ENCODE measurements around the gene UXT. TPM values are rescaled to one million over a fixed set of nuclear protein-coding genes. Genes with fewer than 3 reads are reported as not detected.

UXT gene
- total and polyA plus RNA-seq, 2 of the 4 experiments (the other 2 are of a cell fraction), result 106 to 164 TPM

GRCh38 chrX:47683829-47684205 is 24.8 kb upstream of the UXT start:
- H2AK9ac ChIP-seq (replicated peaks; ENCODE audit: low read depth, low read length, poor library complexity), result no peak overlapping the region
- POLR2A ChIA-PET (ENCODE audit: unreplicated experiment), result no interaction called here
- H2BK20ac ChIP-seq (ENCODE audit: low read depth, low read length), result no peak overlapping the region
- no peaks in the 10 kb centered on the region for H4K20me1 ChIP-seq (ENCODE audit: insufficient read depth, low read length)
- H3K27me3 ChIP-seq (ENCODE audit: control insufficient read depth, insufficient read depth, low read length), result peaks cover 10% of the 10 kb centered on the region
- no peak for TF ChIP-seq CHD1 (IDR thresholded peaks at IDR 0.05; ENCODE audit: low read depth, low read length)
- TF ChIP-seq RFX5 (IDR thresholded peaks at IDR 0.05; ENCODE audit: low read depth, low read length), result no peak
- no peak for TF ChIP-seq POLR2A (IDR thresholded peaks at IDR 0.05; ENCODE audit: low read depth, low read length)
- no peak for TF ChIP-seq RAD21 (IDR thresholded peaks at IDR 0.05; ENCODE audit: low read length)
- no peak for TF ChIP-seq CTCF (conservative IDR thresholded peaks at IDR 0.05; ENCODE audit: low read depth, low read length)
- no peak for TF ChIP-seq MAZ (IDR thresholded peaks at IDR 0.05; ENCODE audit: borderline replicate concordance, low read depth, low read length)
- TF ChIP-seq NFE2L2 (IDR thresholded peaks at IDR 0.05; ENCODE audit: low read depth, low read length), result no peak
- TF ChIP-seq BHLHE40 (IDR thresholded peaks at IDR 0.05; ENCODE audit: low read depth, low read length), result no peak
- no peak for TF ChIP-seq ELK1 (IDR thresholded peaks at IDR 0.05; ENCODE audit: borderline replicate concordance, low read depth, low read length)
- no peak for TF ChIP-seq MAFK (IDR thresholded peaks at IDR 0.05; ENCODE audit: low read depth, low read length)
- no peak for TF ChIP-seq CEBPB (IDR thresholded peaks at IDR 0.05; ENCODE audit: low read depth, low read length)
- no peak for TF ChIP-seq MXI1 (IDR thresholded peaks at IDR 0.05; ENCODE audit: borderline replicate concordance, low read depth, low read length)
- H3K4me1 ChIP-seq (ENCODE audit: control insufficient read depth, insufficient read depth, low read length), result no peaks in the 10 kb centered on the region
- no peak overlapping the region for H3K14ac ChIP-seq (replicated peaks; ENCODE audit: low read depth, low read length)
- no peak overlapping the region for H2BK5ac ChIP-seq (ENCODE audit: low read depth, low read length, poor library complexity, severe bottlenecking)
- CTCF ChIA-PET, result no interaction called here
- no peak overlapping the region for H3K18ac ChIP-seq (ENCODE audit: low read depth, low read length)
- no peak overlapping the region for H3K27ac ChIP-seq (ENCODE audit: insufficient read depth, low read length)
- no peaks in the 10 kb centered on the region for H3K36me3 ChIP-seq (ENCODE audit: control insufficient read depth, insufficient read depth, low read length)
- no peak overlapping the region for H3K4me3 ChIP-seq (ENCODE audit: insufficient read depth, low read depth, low read length)
- no peak overlapping the region for H2BK15ac ChIP-seq (ENCODE audit: low read depth, low read length)
- no CpG with 5 or more reads among the region's 3 CpGs for WGBS, 2 experiments (ENCODE audit: extremely low coverage in 2 of 2, insufficient read length in 1 of 2)
- H2BK120ac ChIP-seq (ENCODE audit: low read depth, low read length), result no peak overlapping the region
- H2AK5ac ChIP-seq (ENCODE audit: low read depth, low read length), result no peak overlapping the region
- in situ Hi-C loops (cut with MboI; ENCODE audit: low sequenced_read_pairs), result no loop called here
- dilution Hi-C loops (cut with HindIII; ENCODE audit: low sequenced_read_pairs, unreplicated experiment), result no loop called here
- H3K23ac ChIP-seq (ENCODE audit: low read depth, low read length), result no peak overlapping the region
- DNase-seq, result no peak
- no peak overlapping the region for H3K4me2 ChIP-seq (ENCODE audit: low read depth, low read length)
- H2AFZ ChIP-seq (replicated peaks; ENCODE audit: low read length, poor library complexity), result no peak overlapping the region
- no peak overlapping the region for H4K5ac ChIP-seq (ENCODE audit: low read depth, low read length)
- no peak overlapping the region for H4K91ac ChIP-seq (ENCODE audit: insufficient read depth, low read depth, low read length)
- no peak overlapping the region for H3K56ac ChIP-seq (ENCODE audit: extremely low read depth, insufficient read depth, low read length)
- intact Hi-C loops (cut with micrococcal nuclease), result no loop called here
- ATAC-seq (ENCODE audit: low read depth), result no peak
- no peaks in the 10 kb centered on the region for H3K79me1 ChIP-seq (ENCODE audit: low read depth in 1 of 2, low read length in 2 of 2)
- H3K9me1 ChIP-seq (ENCODE audit: insufficient read depth, low read length), result no peaks in the 10 kb centered on the region
- H3K9ac ChIP-seq (ENCODE audit: low read depth, low read length), result no peak overlapping the region
- no peak overlapping the region for H4K8ac ChIP-seq (ENCODE audit: low read depth in 2 of 2, low read length in 2 of 2)
- H3K9me3 ChIP-seq (ENCODE audit: control insufficient read depth, insufficient read depth, low read length), result no peaks in the 10 kb centered on the region
- BruUV-seq (replicated peaks), result no TSS peak
- H3K4ac ChIP-seq (ENCODE audit: low read depth, low read length), result no peak overlapping the region

Measured in IMR-90 (cell line).